ENCODE results near the gene RNF125.

DNA sequence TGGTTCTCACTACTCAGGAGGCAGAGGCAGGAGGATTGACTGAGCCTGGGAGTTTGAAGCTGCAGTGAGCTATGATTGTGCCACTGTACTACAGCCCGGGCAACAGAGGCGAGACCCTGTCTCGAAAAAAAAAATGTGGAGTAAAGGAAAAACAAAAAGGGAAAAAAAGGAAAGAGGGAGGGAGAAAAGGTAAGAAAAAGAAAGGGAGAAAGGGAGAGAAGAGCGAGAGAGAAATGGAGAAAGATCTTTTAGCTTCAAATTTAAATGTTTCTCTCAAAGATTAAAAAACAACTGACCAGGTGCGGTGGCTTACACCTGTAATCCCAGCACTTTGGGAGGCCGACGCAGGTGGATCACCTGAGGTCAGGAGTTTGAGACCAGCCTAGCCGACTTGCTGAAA, 65.2 kb downstream of the RNF125 start:
- TF ChIP-seq, protein P1, sequence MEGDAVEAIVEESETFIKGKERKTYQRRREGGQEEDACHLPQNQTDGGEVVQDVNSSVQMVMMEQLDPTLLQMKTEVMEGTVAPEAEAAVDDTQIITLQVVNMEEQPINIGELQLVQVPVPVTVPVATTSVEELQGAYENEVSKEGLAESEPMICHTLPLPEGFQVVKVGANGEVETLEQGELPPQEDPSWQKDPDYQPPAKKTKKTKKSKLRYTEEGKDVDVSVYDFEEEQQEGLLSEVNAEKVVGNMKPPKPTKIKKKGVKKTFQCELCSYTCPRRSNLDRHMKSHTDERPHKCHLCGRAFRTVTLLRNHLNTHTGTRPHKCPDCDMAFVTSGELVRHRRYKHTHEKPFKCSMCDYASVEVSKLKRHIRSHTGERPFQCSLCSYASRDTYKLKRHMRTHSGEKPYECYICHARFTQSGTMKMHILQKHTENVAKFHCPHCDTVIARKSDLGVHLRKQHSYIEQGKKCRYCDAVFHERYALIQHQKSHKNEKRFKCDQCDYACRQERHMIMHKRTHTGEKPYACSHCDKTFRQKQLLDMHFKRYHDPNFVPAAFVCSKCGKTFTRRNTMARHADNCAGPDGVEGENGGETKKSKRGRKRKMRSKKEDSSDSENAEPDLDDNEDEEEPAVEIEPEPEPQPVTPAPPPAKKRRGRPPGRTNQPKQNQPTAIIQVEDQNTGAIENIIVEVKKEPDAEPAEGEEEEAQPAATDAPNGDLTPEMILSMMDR (IDR thresholded peaks at IDR 0.05), result no peak
- no peak for TF ChIP-seq POLR2AphosphoS5 (IDR thresholded peaks at IDR 0.05)

Data from stomach (tissue), 4 donors.